Measurements from ENCODE around the gene KRTAP9-7. TPM values are rescaled to one million over a fixed set of nuclear protein-coding genes. Genes with fewer than 3 reads are reported as not detected.

The KRTAP9-7 gene
- total and polyA plus RNA-seq, 2 of the 4 experiments (the other 2 are of a cell fraction), result not detected

- ATAC-seq (ENCODE audit: low read depth), result no peak
- no peaks in the 10 kb centered on the region for H3K79me1 ChIP-seq (ENCODE audit: low read depth in 1 of 2, low read length in 2 of 2)
- no peaks in the 10 kb centered on the region for H3K9me1 ChIP-seq (ENCODE audit: insufficient read depth, low read length)
- no peak overlapping the region for H3K14ac ChIP-seq (replicated peaks; ENCODE audit: low read depth, low read length)
- no peaks in the 10 kb centered on the region for H3K9me3 ChIP-seq (ENCODE audit: control insufficient read depth, insufficient read depth, low read length)
- H2BK5ac ChIP-seq (ENCODE audit: low read depth, low read length, poor library complexity, severe bottlenecking), result no peak overlapping the region
- no peak overlapping the region for H3K4me3 ChIP-seq (ENCODE audit: insufficient read depth, low read depth, low read length)
- H3K4ac ChIP-seq (ENCODE audit: low read depth, low read length), result no peak overlapping the region
- POLR2A ChIA-PET (ENCODE audit: unreplicated experiment), result no interaction called here
- no peak overlapping the region for H4K5ac ChIP-seq (ENCODE audit: low read depth, low read length)
- H3K9ac ChIP-seq (ENCODE audit: low read depth, low read length), result no peak overlapping the region
- WGBS, 2 experiments (ENCODE audit: extremely low coverage in 2 of 2, insufficient read length in 1 of 2), result no CpG with 5 or more reads among the region's 1 CpG
- H2AFZ ChIP-seq (replicated peaks; ENCODE audit: low read length, poor library complexity), result no peak overlapping the region
- CTCF ChIA-PET, result no interaction called here
- no peak overlapping the region for H2BK120ac ChIP-seq (ENCODE audit: low read depth, low read length)
- H2AK5ac ChIP-seq (ENCODE audit: low read depth, low read length), result no peak overlapping the region
- H3K4me2 ChIP-seq (ENCODE audit: low read depth, low read length), result no peak overlapping the region
- no peak overlapping the region for H4K91ac ChIP-seq (ENCODE audit: insufficient read depth, low read depth, low read length)
- TF ChIP-seq CHD1 (IDR thresholded peaks at IDR 0.05; ENCODE audit: low read depth, low read length), result no peak
- no peak for TF ChIP-seq MAZ (IDR thresholded peaks at IDR 0.05; ENCODE audit: borderline replicate concordance, low read depth, low read length)
- H3K27me3 ChIP-seq (ENCODE audit: control insufficient read depth, insufficient read depth, low read length), result peaks cover 9% of the 10 kb centered on the region
- H4K20me1 ChIP-seq (ENCODE audit: insufficient read depth, low read length), result no peaks in the 10 kb centered on the region
- H3K27ac ChIP-seq (ENCODE audit: insufficient read depth, low read length), result no peak overlapping the region
- no peak overlapping the region for H3K23ac ChIP-seq (ENCODE audit: low read depth, low read length)
- H3K56ac ChIP-seq (ENCODE audit: extremely low read depth, insufficient read depth, low read length), result no peak overlapping the region
- H2BK20ac ChIP-seq (ENCODE audit: low read depth, low read length), result no peak overlapping the region
- H2AK9ac ChIP-seq (replicated peaks; ENCODE audit: low read depth, low read length, poor library complexity), result no peak overlapping the region
- intact Hi-C loops (cut with micrococcal nuclease), result no loop called here
- no TSS peak for BruUV-seq (replicated peaks)
- no peak overlapping the region for H2BK15ac ChIP-seq (ENCODE audit: low read depth, low read length)
- in situ Hi-C loops (cut with MboI; ENCODE audit: low sequenced_read_pairs), result no loop called here
- no peaks in the 10 kb centered on the region for H3K36me3 ChIP-seq (ENCODE audit: control insufficient read depth, insufficient read depth, low read length)
- H3K4me1 ChIP-seq (ENCODE audit: control insufficient read depth, insufficient read depth, low read length), result no peaks in the 10 kb centered on the region
- DNase-seq, result no peak
- dilution Hi-C loops (cut with HindIII; ENCODE audit: low sequenced_read_pairs, unreplicated experiment), result no loop called here
- no peak overlapping the region for H3K18ac ChIP-seq (ENCODE audit: low read depth, low read length)
- no peak overlapping the region for H4K8ac ChIP-seq (ENCODE audit: low read depth in 2 of 2, low read length in 2 of 2)
Measured at GRCh38 chr17:41271858-41272257, 3.6 kb upstream of the KRTAP9-7 start.
